Suppressor macrophage (primary cell): Measurements from ENCODE around the gene ZNF280B.
A peak's percentile ranks its signal among the peaks of the same experiment; 100 is the strongest.

Experiments
- DNase-seq, 4 experiments: peaks; one replicate each; pipeline ENCODE4 v3.0.0-alpha.2; 2020 to 2022
- total RNA-seq, 17 experiments: gene quantifications; one replicate each; lab custom pipeline; 2026; ENCODE audit warnings: mixed read lengths in 6 of 17, inconsistent platforms in 3 of 17; lab: John Stamatoyannopoulos, UW

The ZNF280B gene, protein sequence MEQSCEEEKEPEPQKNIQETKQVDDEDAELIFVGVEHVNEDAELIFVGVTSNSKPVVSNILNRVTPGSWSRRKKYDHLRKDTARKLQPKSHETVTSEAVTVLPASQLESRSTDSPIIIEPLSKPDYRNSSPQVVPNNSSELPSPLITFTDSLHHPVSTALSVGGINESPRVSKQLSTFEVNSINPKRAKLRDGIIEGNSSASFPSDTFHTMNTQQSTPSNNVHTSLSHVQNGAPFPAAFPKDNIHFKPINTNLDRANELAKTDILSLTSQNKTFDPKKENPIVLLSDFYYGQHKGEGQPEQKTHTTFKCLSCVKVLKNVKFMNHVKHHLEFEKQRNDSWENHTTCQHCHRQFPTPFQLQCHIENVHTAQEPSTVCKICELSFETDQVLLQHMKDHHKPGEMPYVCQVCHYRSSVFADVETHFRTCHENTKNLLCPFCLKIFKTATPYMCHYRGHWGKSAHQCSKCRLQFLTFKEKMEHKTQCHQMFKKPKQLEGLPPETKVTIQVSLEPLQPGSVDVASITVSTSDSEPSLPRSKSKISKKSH
- 0.04 to 2.9 (median 0.87) reads per million in 17 experiments for total RNA-seq

DNA sequence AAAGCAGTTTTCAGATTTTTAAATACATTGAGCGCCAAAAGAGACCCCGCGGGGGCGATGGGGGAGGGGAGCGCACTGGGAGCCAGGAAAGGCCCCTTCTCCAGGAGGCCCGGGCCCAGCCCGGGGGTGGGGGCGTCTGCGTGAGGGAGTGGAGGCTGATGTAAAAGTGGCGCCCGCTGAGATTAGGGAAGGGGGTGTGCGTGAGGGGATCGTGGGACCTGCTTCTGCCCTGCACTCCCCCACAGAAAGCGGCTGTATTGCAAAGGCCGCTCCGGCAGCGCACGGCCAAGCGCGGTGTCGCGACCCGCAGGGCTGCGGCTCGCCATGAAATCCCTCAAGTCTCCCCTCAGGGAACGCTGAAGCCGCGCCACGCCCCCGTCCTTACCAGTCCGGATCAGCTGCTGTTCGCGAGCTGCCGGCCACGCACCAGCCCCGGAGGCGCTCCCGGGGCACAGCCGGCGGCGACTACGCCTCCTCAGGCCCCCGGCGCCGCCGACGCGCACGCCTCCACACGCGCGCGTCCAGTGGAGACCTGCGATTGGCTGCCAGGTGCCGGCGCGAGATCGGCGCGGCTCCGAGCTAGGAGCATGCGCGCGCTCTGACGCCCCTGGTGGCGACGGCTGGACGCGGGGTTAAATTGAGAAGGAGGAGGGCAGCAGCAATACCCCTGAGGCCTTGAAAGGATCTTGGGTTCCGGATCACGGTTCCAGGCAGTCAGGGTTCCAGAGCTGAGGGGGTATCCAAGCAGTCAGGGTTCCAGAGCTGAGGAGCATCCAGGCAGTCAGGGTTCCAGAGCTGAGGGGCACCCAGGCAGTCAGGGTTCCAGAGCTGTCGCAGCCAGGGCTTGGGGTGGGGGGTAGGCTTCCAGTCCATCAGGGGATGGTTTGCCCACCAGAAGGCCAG is at the start of gene ZNF280B:
Gene ZNF280B (minus strand): TSS at position 469 of the 903 bp plus-strand sequence. CDS start 19,344 bp downstream, outside the sequence.
- DNase-seq: peak; percentile 77 to 92 (median 84)

DNA sequence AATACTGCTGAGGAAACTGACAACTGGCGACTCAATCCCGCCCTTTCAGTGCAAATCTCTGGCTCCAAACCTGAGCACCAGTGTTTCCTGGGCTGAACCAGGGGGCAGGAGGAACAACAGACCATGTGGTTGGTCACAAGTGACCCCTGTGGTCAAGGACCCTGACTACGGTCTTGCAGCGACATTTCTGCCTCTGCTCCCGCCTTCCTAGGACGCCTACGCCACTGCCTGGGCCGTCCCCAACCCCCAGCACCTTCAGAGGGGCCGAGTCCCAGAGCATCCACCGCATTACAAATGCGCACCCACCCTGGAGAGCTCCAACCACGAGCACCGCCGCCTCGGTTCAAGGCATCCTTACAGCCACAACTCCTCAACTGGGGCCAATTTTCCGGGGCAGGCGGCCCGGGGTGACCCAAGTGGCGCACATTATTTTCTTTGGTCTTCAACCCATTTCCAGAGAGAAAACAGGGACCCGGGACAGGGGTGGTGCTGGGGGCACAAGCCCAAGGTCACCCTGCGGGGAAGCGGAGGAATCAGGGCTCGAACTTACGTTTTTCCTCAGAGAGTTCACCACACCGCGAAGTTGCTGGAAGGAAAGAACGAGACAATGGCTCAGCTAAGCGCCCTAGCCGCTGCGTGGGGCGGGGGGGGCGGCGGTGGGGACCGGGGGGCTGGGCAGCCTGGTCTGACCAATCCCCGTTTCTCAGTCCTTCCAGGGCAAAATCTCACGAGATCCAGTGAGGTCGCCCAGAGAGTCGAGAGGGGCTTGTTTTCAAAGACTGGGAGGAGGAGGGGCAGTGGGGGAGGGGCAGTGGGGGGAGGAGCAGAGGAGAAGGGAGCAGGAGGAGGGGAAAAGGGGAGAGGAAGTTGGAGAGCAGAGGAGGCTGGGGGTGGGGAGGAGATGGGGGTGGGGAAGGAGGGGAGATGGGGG is 48.7 kb upstream of the ZNF280B start:
- DNase-seq: no peak

DNA sequence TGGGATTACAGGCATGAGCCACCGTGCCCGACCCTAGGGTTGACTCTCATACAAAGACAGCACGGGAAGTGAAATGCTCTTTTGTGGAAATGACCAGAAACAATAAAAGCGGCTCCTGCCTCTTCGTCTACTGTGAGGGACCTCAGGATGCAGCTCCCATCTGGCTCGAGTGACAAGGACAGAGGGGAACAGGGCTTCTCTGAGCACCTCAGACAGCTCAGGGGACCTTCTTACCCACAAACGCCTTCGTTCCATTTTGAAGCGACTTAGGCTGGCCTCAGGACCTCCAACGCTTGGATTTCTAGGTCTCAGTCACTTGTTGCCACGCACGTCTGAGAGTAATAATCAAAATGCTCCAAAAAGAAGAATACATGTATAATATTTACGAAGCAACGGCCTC is 48.0 kb upstream of the ZNF280B start:
- no peak for DNase-seq

DNA sequence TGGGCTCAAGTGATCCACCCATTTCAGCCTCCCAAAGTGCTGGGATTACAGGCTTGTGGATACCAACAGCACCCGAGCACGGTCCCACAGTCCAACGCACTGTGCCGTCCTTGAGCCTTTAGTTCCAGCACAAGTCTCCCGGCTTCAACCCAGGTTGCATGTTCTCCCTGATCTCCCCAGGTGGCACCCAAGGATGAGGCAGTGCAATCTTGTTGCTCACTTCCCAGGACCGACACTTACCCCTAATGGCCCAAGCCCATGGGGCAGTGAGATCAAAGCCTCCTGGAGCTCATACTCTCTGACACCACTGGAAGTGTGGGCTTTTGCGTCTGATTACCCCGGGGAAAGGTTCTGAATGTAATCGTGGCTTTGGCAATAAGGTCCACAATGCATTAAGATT is 47.1 kb upstream of the ZNF280B start:
- DNase-seq: no peak

DNA sequence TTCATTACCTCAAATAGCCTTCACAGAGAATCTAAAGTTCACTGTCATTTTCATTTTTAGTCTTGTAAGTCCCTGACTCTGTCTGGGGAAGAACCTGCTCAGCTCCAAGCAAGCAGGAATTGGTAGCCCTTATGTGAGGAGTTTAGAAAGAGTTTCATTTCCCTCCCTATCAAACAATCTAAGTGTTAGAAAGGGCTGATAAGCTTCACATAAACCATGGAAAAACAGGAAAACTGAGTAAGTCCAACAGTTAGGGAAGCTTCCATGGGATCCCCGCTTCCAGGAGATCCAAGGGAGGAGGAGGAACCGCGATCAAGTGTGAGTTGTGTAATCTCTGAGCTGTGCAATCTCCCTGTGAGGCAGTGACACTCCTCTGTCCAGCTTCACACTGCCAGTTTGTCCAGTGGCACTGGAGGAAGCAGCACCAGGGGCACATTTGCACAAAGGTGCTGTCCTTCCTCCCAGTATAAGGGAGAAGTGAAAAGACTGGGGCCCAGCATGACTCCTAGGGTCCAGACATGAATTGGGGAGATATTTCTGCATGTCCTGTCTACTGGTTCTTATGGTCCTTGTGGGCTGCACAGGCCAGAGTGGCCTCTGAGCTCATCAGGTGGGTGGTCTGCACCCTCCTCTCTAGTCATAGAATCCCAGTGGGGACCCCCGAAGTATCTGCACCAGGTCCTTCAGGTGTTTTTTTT is 46.2 kb upstream of the ZNF280B start:
- peak; percentile 24 to 56 (median 32) for DNase-seq

DNA sequence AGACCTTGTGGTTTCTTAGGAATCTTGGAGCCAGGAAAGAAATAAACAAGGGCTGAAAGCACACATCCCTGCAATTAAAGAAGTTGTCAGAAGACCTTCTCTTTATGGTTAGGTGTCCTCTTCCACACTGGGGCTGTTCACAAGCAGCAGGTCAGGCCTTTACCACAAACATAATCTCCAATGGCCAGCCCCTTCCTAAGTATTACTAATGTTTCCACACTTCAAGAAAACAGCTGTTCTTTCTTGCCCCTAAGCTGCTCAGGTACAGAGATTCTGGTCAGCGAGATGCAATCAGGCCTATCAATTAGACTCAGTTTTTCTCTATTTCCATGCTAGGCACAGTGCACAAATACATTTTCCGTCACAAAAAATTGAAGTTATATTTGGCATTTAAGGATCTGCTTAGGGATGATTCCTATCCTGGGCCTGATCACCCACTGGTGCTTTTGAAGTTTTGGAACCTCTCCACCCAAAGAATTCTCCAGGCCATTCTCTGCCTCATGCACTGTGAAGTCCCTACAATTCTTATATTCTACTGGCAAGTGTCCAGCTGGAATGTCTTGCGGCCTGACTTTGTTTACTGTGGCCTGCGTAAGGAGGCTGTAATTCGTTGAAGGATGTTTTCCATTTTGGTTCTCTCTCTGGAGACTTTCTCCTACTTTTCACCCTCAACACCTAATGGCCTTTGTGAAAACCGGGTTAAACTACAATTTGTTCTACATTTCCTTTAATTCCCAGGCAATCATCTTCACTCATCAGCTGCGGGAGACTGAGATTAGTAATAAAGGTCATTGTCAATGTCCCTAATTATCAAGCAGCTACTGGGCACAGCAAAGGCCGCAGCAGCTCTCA is 45.4 kb upstream of the ZNF280B start:
- no peak for DNase-seq

DNA sequence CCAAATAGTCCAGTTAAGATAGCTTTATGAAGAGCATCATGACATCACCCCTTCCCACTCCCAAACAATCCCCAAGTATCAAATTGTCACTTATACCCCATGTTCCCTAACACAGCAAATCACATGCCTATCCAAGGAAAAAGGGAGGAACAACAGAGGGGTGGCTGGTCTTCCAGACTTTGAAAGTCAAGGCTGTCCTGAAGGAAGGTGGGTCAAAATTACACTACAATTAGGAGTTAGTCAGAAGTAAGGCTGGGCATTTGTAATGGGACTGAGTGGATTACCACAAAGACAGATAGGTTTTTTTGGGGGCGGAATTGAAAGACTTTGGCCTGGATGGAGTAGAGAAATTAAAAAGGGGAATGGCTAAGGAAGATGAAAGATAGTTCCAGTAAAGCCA is 44.6 kb upstream of the ZNF280B start:
- no peak for DNase-seq

DNA sequence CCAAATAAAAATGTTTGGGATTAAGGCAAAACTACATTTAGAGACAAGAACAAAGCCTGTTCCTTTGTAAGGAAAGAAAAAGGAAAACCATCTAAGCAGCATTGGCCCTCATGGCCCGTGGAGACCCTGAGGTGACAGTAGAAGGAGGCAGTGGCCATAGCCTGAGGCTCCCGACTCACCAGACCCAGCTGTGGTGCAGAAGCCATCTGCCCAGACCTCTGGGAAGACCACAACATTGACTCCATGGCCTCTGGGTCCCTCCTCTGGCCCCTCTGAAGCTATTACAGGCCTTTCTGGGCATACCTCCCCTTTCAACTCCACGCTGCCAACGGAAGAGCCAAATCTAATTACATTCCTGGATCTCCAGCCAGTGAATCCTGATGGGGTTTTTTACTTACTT is 44.1 kb upstream of the ZNF280B start:
- DNase-seq: peak in 3 of 4 experiments; percentile 12 to 20 (median 14)

DNA sequence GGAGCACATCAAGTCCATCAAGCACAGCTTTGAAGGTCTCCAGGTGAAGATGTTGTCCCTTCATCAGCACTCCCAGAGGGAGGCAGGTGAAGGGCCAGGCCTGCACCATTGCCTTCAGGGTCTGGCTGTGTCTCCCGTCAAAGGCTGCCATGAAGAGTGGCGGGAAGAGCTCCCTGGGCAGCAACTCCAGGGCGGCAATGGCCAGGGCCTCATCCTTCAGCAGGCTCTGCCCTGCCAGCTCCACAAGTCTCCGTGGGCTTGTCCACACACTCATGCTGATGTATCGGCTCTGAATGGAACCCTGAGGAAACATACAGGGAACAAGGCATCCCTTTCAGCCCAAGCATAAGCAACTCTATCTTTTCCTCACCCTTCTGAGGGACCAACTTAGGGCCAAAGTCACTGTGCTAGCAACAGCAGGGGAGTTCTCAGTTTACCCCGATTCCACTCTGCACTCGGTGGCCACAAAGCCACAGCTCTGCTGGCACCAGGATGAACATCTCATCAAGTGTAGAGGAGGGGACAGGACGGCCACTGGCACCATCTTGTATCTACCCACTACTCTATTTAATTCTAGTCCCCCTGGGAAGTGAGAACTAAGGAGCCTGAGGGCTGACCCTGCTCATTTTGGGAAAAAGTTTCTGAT is 42.4 kb upstream of the ZNF280B start:
- DNase-seq: no peak

DNA sequence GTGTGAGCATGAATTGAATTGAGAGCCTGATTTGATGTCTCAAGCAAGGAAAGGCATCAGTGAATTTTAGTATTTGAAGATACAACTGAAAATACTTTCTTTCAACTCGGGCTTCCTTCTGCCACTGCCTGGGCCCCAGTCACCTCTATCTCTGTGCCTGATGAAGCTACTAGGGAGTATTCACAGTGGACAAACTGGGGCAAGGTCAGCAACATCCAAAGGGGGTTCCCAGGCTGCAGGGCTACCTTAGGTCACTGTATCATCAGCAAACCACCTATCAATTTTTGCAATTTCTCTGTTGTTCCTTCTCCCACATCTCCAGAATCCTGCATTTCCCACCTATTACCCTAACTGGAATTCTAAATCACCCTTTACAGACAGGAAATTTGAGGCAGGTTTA is 40.4 kb upstream of the ZNF280B start:
- no peak for DNase-seq

DNA sequence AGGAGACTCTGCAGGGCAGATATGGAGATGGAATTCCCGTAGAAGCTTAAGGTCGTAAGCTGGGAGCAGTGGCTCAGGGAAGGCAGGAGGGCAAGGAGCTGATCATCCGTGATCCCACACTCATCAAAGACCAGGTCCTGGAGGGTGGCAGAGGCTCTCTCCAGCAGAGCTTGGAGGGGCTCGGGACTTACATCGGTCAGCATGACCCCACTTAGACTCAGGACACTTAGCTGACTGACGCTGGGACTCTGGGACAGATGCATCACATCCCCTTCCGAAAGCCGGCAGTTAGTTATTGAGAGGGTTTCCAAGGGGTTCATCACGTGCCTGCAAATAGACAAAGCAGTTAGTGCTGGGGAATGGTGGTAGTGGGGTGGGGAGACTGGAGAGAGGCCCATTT is 39.8 kb upstream of the ZNF280B start:
- DNase-seq: no peak

DNA sequence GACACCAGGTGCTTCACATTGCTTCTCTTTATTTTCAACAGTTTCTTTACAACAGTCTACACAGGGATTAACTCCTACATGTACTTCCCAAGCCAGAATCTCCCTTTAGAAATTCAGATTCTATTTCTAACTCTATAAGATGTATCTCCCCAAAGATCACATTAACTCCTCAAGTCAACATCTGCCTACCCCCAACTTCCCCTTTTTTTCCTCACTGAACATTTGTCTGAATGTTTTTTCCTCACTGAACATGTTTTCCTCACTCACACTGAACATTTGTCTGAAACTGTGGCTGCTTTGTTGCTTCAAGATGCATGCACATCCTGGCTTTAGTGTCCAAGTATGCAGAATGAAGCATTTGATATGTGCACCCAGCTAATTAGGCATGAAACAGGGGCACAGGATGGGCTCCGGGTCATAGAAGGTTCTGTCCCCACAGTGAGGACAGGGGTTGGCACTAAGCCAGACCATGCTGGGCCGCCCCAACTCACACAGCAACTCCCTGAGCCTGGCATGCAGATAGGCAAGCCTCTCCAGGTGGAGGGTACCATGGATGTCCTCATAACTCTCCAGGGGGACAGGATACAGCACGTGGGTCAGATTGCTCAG is 39.3 kb upstream of the ZNF280B start:
- peak; percentile 5 to 44 (median 19) for DNase-seq

DNA sequence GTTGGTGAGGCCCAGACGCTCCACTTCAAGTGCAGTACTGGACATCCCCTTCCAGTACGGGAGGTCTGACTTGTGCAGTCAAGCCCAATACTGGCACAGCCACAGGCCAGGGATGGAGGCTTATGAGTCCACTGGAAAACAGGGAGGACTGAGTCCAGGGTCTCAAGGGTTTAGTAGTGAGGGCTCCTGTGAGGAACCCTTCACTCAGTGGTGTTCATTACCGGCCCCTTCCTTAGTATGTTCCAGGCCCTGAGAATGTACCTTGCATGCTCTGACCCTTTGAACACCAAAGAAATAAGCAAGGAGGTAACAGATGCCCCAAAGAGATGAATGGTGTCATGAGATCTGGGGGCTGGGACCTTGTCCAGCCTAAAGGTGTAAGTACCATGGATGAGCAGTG is 38.7 kb upstream of the ZNF280B start:
- DNase-seq: no peak

DNA sequence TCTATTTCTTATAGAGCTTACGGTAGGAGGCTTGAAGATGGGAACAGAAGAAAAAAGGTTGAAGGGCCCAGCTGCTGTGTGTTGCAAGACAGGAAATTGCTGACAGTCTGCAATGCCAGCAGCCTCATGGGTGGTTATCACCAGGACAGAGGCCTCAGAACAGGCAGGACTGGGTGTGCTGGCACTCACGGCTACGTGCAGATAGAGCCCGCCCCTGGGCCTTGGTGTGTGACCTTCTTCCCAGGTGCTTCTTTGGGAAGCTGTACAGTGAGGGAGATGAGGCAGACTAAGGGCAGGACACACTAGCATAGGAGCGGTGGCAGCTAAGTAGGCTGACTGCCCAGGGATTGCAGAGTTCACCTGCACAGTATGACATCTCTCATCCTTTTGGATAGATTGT is 37.9 kb upstream of the ZNF280B start:
- DNase-seq: peak; percentile 41 to 73 (median 65)

DNA sequence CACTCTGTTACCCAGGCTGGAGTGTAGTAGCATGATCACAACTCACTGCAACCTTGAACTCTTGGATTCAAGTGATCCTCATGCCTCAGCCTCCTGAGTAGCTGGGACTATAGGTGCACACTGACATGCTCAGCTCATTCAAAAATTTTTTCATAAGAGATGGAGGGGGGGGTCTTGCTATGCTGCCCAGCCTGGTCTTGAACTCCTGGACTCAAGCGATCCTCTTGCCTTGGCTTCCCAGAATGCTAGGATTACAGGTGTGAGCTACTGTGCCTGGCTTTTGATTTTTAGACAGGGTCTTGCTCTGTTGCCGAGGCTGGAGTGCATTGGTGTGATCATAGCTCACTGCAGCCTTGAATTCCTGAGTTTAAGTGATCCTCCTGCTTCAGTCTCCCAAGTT is 36.5 kb upstream of the ZNF280B start:
- DNase-seq: no peak

DNA sequence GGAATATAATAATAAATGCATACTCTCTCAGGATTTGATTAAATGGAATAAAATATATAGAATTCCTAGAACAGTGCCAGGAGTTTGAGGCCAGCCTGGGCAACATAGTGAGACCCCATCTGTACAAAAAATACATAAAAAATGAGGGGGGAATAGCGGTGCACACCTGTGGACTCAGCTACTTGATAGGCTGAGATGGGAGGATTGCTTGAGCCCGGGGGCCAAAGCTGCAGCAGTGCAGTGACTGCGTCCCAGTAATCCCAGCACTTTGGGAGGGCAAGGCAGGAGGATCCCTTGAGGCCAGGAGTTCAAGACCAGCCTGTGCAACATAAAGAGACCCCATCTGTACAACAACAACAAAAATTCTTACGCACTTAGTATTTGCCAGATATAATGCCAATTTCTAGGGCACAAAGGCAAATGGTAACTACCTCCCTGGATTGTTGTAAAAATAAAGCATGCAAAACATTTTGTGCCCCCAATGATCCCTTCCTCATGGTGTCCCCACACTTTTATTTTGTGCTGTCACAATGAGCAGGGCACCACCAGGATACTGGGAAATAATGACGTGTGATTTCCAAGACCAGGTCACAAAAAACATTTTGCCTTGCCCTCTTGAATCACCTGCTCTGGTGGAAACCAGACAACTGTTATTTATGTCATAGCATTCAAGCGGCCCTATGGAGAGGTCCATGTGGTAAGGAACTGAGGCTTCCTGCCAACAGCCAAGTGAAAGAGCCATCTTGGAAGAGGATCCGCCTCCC is 29.9 kb upstream of the ZNF280B start:
- no peak for DNase-seq

DNA sequence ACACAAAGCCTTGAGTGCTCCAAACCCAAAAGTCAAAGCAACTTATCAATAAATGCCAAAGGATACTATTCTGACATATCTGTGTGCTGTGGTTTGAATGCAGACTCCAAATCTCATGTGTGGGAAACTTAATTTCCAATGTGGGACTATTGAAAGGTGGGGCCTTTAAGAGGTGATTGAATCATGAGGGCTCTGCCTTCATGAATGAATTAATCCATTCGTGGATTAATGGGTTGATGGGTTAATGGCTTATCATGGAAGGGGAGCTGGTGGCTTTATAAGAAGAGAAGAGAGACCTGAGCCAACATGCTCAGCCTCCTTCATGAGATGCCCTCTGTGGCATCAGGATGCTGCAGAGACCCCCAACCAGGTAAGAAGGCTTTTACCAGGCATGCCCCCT is 28.4 kb upstream of the ZNF280B start:
- no peak for DNase-seq

DNA sequence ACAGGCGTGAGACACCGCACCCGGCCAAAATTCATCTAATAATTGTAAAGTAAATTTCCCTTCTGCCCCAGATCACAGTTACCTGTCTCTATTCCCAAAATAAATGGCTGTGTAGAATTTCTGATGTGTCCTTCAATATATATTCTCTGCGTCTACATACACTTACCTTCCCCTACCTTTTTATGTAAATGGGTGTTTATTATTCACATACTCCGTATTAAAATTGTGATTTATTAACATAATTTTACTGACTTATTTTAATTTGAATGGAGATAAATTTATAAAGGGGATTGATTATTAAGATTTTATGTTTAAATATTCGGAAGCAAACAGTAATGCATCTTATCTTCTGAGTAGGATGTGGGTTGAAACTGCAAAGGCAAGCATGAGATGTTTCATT is 28.0 kb upstream of the ZNF280B start:
- DNase-seq: no peak

DNA sequence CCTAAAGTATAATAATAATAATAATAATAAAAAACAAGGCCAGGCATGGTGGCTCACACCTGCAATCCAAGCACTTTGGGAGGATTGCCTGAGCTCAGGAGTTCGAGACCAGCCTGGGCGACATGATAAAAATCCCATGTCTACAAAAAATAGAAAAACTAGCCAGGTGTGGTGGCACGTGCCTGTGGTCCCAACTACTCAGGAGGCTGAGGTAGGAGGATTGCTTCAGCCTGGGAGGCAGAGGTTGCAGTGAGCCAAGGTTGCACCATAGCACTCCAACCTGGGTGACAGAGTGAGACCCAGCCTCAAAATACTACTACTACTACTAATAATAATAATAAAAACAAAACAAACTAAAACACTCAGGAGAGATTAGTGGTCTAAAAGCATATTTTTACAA is 27.1 kb upstream of the ZNF280B start:
- DNase-seq: no peak
